Activated CD4-positive, alpha-beta T cell treated with anti-CD3 and anti-CD28 coated beads, Interleukin-2, amount 10 ng/mL, durations not matched to agents 7 days and 5 days (primary cell): ENCODE data around the gene TKT. TPM values are rescaled to one million over a fixed set of nuclear protein-coding genes. Genes with fewer than 3 reads are reported as not detected.

Experiments used
- CTCF ChIA-PET: fragments of 350-600 bp; sonication (Branson Sonifier 250); formaldehyde crosslinking; loops from one replicate; lab custom pipeline; 2021; ENCODE audit warnings: antibody characterized with exemption; lab: Charles Lee
- POLR2A ChIA-PET: fragments of 350-600 bp; sonication (Branson Sonifier 250); formaldehyde crosslinking; loops from one replicate; lab custom pipeline; 2021; ENCODE audit warnings: antibody characterized with exemption; lab: Charles Lee
- DNase-seq: peaks from one replicate; pipeline ENCODE4 v3.0.0-alpha.2; 2020
- H3K27ac Mint-ChIP-seq: one replicate; pipeline ENCODE4 v1.8.0; 2021; ENCODE audit warnings: mild to moderate bottlenecking, moderate library complexity, mixed read lengths
- H3K27me3 Mint-ChIP-seq: one replicate; pipeline ENCODE4 v1.8.0; 2021; ENCODE audit warnings: mixed read lengths
- H3K36me3 Mint-ChIP-seq: one replicate; pipeline ENCODE4 v1.8.0; 2021; ENCODE audit warnings: low read depth, mixed read lengths
- H3K4me1 Mint-ChIP-seq: one replicate; pipeline ENCODE4 v1.8.0; 2021; ENCODE audit warnings: mixed read lengths
- H3K4me3 Mint-ChIP-seq: one replicate; pipeline ENCODE4 v1.8.0; 2021; ENCODE audit warnings: mild to moderate bottlenecking, moderate library complexity, mixed read lengths
- H3K9me3 Mint-ChIP-seq: one replicate; pipeline ENCODE4 v1.8.0; 2021; ENCODE audit warnings: mixed read lengths
- total RNA-seq, 2 experiments: library from RNA; stranded (reverse); gene quantifications; one replicate each; pipeline ENCODE4 v1.2.3, GENCODE V29; 2021

The TKT gene
- total RNA-seq, 2 experiments from 2014 or later = 224 to 228 TPM

DNA sequence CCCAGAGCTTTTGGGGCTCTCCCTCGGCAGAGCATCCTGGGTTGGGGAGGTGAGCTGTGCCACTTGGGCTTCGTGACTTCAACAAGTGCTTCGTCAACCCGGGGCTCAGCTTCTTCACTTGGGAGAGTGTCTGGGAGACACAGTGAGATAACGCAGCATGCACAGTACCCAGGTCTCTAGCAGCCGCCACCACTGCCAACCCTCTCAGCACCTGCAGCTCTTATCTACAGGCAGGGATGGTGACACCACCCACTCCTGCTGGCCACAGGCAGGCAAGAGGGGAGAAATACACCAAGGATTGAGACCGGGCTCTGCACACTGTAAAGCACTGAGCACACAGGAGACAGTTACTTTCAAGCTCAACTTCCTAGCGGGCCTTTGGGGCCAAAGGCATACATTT, 11.6 kb downstream of the TKT start:
- H3K9me3 Mint-ChIP-seq = no peaks in the 10 kb centered on the region
- peaks cover 19% of the 10 kb centered on the region for H3K4me1 Mint-ChIP-seq
- POLR2A ChIA-PET = no interaction called here
- no peak overlapping the region for H3K27ac Mint-ChIP-seq
- CTCF ChIA-PET = interaction anchor here (1.2 to 1.5 kb wide), 3 partner anchors 10 to 13 kb away, joined by 3 to 6 read pairs (median 3); partner anchors contain the start of gene TKT
- H3K4me3 Mint-ChIP-seq = no peak overlapping the region
- peaks cover 15% of the 10 kb centered on the region for H3K36me3 Mint-ChIP-seq
- no peak for DNase-seq
- H3K27me3 Mint-ChIP-seq = no peaks in the 10 kb centered on the region

GRCh38 chr3:53243785-53244184, 12.0 kb downstream of the TKT start:
- POLR2A ChIA-PET = no interaction called here
- H3K4me3 Mint-ChIP-seq = no peak overlapping the region
- H3K27me3 Mint-ChIP-seq = no peaks in the 10 kb centered on the region
- no peak for DNase-seq
- no peak overlapping the region for H3K27ac Mint-ChIP-seq
- peaks cover 19% of the 10 kb centered on the region for H3K4me1 Mint-ChIP-seq
- H3K36me3 Mint-ChIP-seq = peaks cover 15% of the 10 kb centered on the region
- CTCF ChIA-PET = interaction anchor here (1.2 to 1.5 kb wide), 3 partner anchors 11 to 14 kb away, joined by 3 to 6 read pairs (median 3); partner anchors contain the start of gene TKT
- H3K9me3 Mint-ChIP-seq = no peaks in the 10 kb centered on the region

- Mint-ChIP-seq H3K27me3 (no peaks in the 10 kb centered on the region), H3K36me3 (peaks cover 16% of the 10 kb centered on the region), H3K27ac (peak overlapping the region; percentile 17), H3K9me3 (no peaks in the 10 kb centered on the region), H3K4me1 (peaks cover 13% of the 10 kb centered on the region), H3K4me3 (no peak overlapping the region)
- no peak for DNase-seq
- ChIA-PET CTCF (interaction anchor here (1.4 to 1.5 kb wide), 2 partner anchors 11 to 15 kb away, joined by 3 to 6 read pairs; no protein-coding TSS in a partner anchor), POLR2A (no interaction called here)
Measured at GRCh38 chr3:53243165-53243564, 12.7 kb downstream of the TKT start.

DNA sequence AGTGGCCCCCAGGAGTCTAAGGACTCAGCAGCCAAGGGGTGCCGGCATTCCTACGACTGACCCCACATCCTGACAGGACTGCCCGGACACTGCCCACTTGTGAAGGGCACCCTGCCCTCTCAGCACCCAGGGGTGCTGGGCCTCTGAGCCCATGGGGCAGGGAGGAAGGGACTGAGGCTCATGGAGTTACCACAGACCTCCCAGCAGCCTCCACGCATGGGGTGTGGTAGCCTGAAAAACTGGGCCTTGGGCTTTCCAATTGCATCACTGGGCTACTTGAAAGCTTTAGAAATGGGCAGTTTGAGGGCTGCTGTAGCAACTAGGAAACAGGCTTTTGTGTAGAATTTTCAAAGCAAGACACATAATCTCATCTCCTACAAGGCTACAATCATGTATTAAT, 13.2 kb downstream of the TKT start:
- H3K27ac Mint-ChIP-seq = peak overlapping the region; percentile 25
- H3K4me1 Mint-ChIP-seq = peaks cover 7% of the 10 kb centered on the region
- ChIA-PET CTCF (interaction anchor here (1.5 kb wide), 1 partner anchor 12 kb away, joined by 6 read pairs; no protein-coding TSS in a partner anchor), POLR2A (no interaction called here)
- H3K27me3 Mint-ChIP-seq = no peaks in the 10 kb centered on the region
- DNase-seq = no peak
- H3K4me3 Mint-ChIP-seq = no peak overlapping the region
- no peaks in the 10 kb centered on the region for H3K9me3 Mint-ChIP-seq
- H3K36me3 Mint-ChIP-seq = peaks cover 14% of the 10 kb centered on the region

DNA sequence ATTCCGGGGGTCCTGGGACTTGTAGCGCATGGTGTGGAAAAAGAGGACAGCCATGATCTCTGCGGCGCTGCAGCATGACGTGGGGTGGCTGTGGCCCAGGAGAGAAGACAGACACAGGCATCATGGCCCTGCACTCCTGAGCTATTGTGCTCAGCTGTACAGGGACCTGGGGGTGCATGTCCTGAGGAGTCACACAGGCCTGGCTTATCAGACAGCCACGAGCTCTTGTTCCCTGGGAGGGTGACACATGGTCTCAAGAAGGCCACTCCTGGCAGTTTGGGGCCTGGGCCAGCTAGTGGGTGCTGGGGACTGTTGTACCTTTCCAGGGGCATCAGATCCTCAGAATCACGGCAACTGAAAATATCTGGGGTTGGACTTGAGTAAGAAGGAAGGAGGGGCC, 13.7 kb downstream of the TKT start:
- ChIA-PET POLR2A (no interaction called here), CTCF (no interaction called here)
- no peaks in the 10 kb centered on the region for H3K27me3 Mint-ChIP-seq
- H3K9me3 Mint-ChIP-seq = no peaks in the 10 kb centered on the region
- H3K4me3 Mint-ChIP-seq = no peak overlapping the region
- DNase-seq = no peak
- peaks cover 6% of the 10 kb centered on the region for H3K4me1 Mint-ChIP-seq
- peaks cover 13% of the 10 kb centered on the region for H3K36me3 Mint-ChIP-seq
- no peak overlapping the region for H3K27ac Mint-ChIP-seq

GRCh38 chr3:53240989-53241972, 14.5 kb downstream of the TKT start:
- Mint-ChIP-seq H3K4me1 (peaks cover 10% of the 10 kb centered on the region), H3K9me3 (no peaks in the 10 kb centered on the region), H3K27me3 (no peaks in the 10 kb centered on the region), H3K4me3 (no peak overlapping the region), H3K36me3 (peaks cover 10% of the 10 kb centered on the region), H3K27ac (no peak overlapping the region)
- ChIA-PET CTCF (interaction anchor here (1.0 kb wide), 1 partner anchor 45 kb away, joined by 3 read pairs; no protein-coding TSS in a partner anchor), POLR2A (no interaction called here)
- no peak for DNase-seq

GRCh38 chr3:53239800-53240199, 16.0 kb downstream of the TKT start:
- Mint-ChIP-seq H3K4me3 (no peak overlapping the region), H3K27ac (no peak overlapping the region), H3K36me3 (peaks cover 7% of the 10 kb centered on the region), H3K4me1 (peaks cover 20% of the 10 kb centered on the region), H3K27me3 (no peaks in the 10 kb centered on the region), H3K9me3 (no peaks in the 10 kb centered on the region)
- ChIA-PET CTCF (no interaction called here), POLR2A (no interaction called here)
- no peak for DNase-seq

GRCh38 chr3:53238886-53239285, 16.9 kb downstream of the TKT start:
- POLR2A ChIA-PET = no interaction called here
- no peak for DNase-seq
- peaks cover 10% of the 10 kb centered on the region for H3K36me3 Mint-ChIP-seq
- peaks cover 27% of the 10 kb centered on the region for H3K4me1 Mint-ChIP-seq
- H3K4me3 Mint-ChIP-seq = no peak overlapping the region
- no peaks in the 10 kb centered on the region for H3K27me3 Mint-ChIP-seq
- CTCF ChIA-PET = no interaction called here
- H3K9me3 Mint-ChIP-seq = no peaks in the 10 kb centered on the region
- no peak overlapping the region for H3K27ac Mint-ChIP-seq

- Mint-ChIP-seq H3K27ac (peak overlapping the region; percentile 4), H3K36me3 (peaks cover 13% of the 10 kb centered on the region), H3K27me3 (no peaks in the 10 kb centered on the region), H3K4me3 (no peak overlapping the region), H3K9me3 (no peaks in the 10 kb centered on the region), H3K4me1 (peaks cover 25% of the 10 kb centered on the region)
- CTCF ChIA-PET = interaction anchor here (1.1 to 1.5 kb wide), 2 partner anchors 14 to 19 kb away, joined by 3 to 5 read pairs; no protein-coding TSS in a partner anchor
- no peak for DNase-seq
- POLR2A ChIA-PET = no interaction called here
Measured at GRCh38 chr3:53238051-53238850, 17.6 kb downstream of the TKT start.

GRCh38 chr3:53236112-53236841, 19.5 kb downstream of the TKT start:
- CTCF ChIA-PET = interaction anchor here (0.7 to 1.5 kb wide), 3 partner anchors 11 to 388 kb away, joined by 3 to 5 read pairs (median 4); no protein-coding TSS in a partner anchor
- Mint-ChIP-seq H3K27ac (peak overlapping the region; percentile 57), H3K4me3 (no peak overlapping the region), H3K36me3 (peaks cover 20% of the 10 kb centered on the region), H3K4me1 (peaks cover 25% of the 10 kb centered on the region), H3K9me3 (no peaks in the 10 kb centered on the region), H3K27me3 (no peaks in the 10 kb centered on the region)
- DNase-seq = no peak
- POLR2A ChIA-PET = no interaction called here

GRCh38 chr3:53235545-53235944, 20.3 kb downstream of the TKT start:
- H3K4me3 Mint-ChIP-seq = no peak overlapping the region
- no peaks in the 10 kb centered on the region for H3K9me3 Mint-ChIP-seq
- POLR2A ChIA-PET = no interaction called here
- peak overlapping the region; percentile 79 for H3K27ac Mint-ChIP-seq
- DNase-seq = no peak
- CTCF ChIA-PET = no interaction called here
- H3K27me3 Mint-ChIP-seq = no peaks in the 10 kb centered on the region
- H3K4me1 Mint-ChIP-seq = peaks cover 25% of the 10 kb centered on the region
- H3K36me3 Mint-ChIP-seq = peaks cover 20% of the 10 kb centered on the region

DNA sequence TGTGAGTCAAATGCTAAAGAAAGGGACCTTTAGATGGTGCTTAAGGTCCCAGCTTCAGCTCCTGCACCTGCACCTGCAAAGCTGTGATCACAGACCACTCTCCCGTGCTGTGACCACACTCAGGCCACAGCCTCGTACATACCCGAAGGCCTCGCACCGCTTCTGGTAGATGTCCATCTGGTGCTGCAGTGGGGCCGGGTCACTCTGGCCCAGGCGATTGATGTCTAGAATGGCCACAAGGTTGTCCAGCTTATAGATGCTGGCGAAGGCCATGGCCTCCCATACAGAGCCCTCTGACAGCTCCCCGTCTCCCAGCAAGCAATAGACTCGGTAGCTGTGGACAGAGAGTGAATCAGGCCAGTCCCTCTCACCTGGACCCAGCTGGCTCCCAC, 21.0 kb downstream of the TKT start:
- Mint-ChIP-seq H3K27me3 (no peaks in the 10 kb centered on the region), H3K27ac (peak overlapping the region; percentile 71), H3K9me3 (no peaks in the 10 kb centered on the region), H3K36me3 (peaks cover 22% of the 10 kb centered on the region), H3K4me1 (peaks cover 25% of the 10 kb centered on the region), H3K4me3 (no peak overlapping the region)
- CTCF ChIA-PET = interaction anchor here (0.9 to 1.2 kb wide), 2 partner anchors 8 to 13 kb away, joined by 3 read pairs; no protein-coding TSS in a partner anchor
- POLR2A ChIA-PET = interaction anchor here (0.7 kb wide), 1 partner anchor 30 kb away, joined by 4 read pairs; no protein-coding TSS in a partner anchor
- DNase-seq = no peak
